A549 (cell line): ENCODE data around the gene UNC5B. TPM values are rescaled to one million over a fixed set of nuclear protein-coding genes. Genes with fewer than 3 reads are reported as not detected.

Experiments
- ATAC-seq, 2 experiments: fragments of 200-7000 bp in 1 of 2; fragments of >200 bp in 1 of 2; cut with Nextera tagmentation in 1 of 2; cut with Tn5 transposase in 1 of 2; 3 replicates each; pipeline versions ENCODE4 v1.8.0 to v1.9.1; 2018 to 2020; ENCODE audit warnings: mild to moderate bottlenecking in 1 of 2, moderate library complexity in 1 of 2
- CTCF ChIA-PET: fragments of 300-600 bp; sonication (Branson Sonifier 250); formaldehyde crosslinking; extraction: SDS; loops from one replicate; lab custom pipeline; 2021; ENCODE audit warnings: antibody characterized with exemption, inconsistent platforms; lab: Yijun Ruan, JAX
- POLR2A ChIA-PET: fragments of 350-600 bp; formaldehyde crosslinking; extraction: SDS; loops from one replicate; lab custom pipeline; 2021; ENCODE audit warnings: antibody characterized with exemption, inconsistent platforms; lab: Yijun Ruan, JAX
- DNase-seq, 2 experiments: peaks; one replicate each; pipeline versions ENCODE4 v3.0.0 to v3.0.0-alpha.2; 2011 to 2016; ENCODE audit warnings: low read depth in 1 of 2, low spot score in 1 of 2
- FAIRE-seq: peaks from 2 replicates; lab custom pipeline; 2011; peaks lifted over from hg19 to GRCh38; lab: Jason Lieb, UNC
- H3K27ac ChIP-seq, 2 experiments: fragments of >200 bp; sonication (Bioruptor Twin); formaldehyde crosslinking; 3 replicates each; pipeline ENCODE4 v1.5.1; 2016 to 2017
- H3K4me1 ChIP-seq: fragments of >200 bp; sonication (Bioruptor Twin); formaldehyde crosslinking; 3 replicates; pipeline ENCODE4 v1.6.1; 2016
- H3K4me2 ChIP-seq: fragments of >200 bp; sonication (Bioruptor Twin); formaldehyde crosslinking; 3 replicates; pipeline ENCODE4 v1.6.1; 2016
- H3K4me3 ChIP-seq: fragments of >200 bp; sonication (Bioruptor Twin); formaldehyde crosslinking; 3 replicates; pipeline ENCODE4 v1.5.1; 2016
- H3K9me3 ChIP-seq: fragments of >200 bp; sonication (Bioruptor Twin); formaldehyde crosslinking; 3 replicates; pipeline ENCODE4 v1.6.1; 2016
- CBX8 ChIP-seq: fragments of 200-600 bp; sonication (generic); IDR thresholded peaks from 2 replicates; pipeline ENCODE4 v1.6.1; 2016
- CHD2 ChIP-seq: fragments of 150-350 bp; IDR thresholded peaks from 2 replicates; pipeline ENCODE4 v1.6.1; 2014; ENCODE audit warnings: low read length; ENCODE audit not compliant: partially characterized antibody
- EHF ChIP-seq: fragments of 250-450 bp; sonication (Bioruptor Pico); IDR thresholded peaks from 2 replicates; pipeline ENCODE4 v1.5.0; 2020; ENCODE audit warnings: mild to moderate bottlenecking
- EHMT2 ChIP-seq: fragments of 200-600 bp; sonication (generic); IDR thresholded peaks from 2 replicates; pipeline ENCODE4 v1.6.1; 2016; ENCODE audit warnings: antibody characterized with exemption, low read depth, mild to moderate bottlenecking, moderate library complexity
- ESRRA ChIP-seq: fragments of 150-350 bp; IDR thresholded peaks from 2 replicates; pipeline ENCODE4 v1.6.1; 2014; ENCODE audit warnings: mild to moderate bottlenecking, low read length, borderline replicate concordance
- HDAC2 ChIP-seq: fragments of 200-600 bp; sonication (generic); IDR thresholded peaks from 2 replicates; pipeline ENCODE4 v1.6.1; 2016
- HEYL ChIP-seq: fragments of 250-450 bp; sonication (Bioruptor Pico); IDR thresholded peaks from 2 replicates; pipeline ENCODE4 v1.8.0; 2021; ENCODE audit warnings: mild to moderate bottlenecking, moderate library complexity
- HOXB5 ChIP-seq: fragments of 250-450 bp; sonication (Bioruptor Pico); IDR thresholded peaks from 2 replicates; pipeline ENCODE4 v1.5.0; 2020; ENCODE audit warnings: mild to moderate bottlenecking, moderate library complexity
- JUNB ChIP-seq: fragments of >200 bp; sonication (Bioruptor Twin); formaldehyde crosslinking; IDR thresholded peaks from 2 replicates; pipeline ENCODE4 v1.6.1; 2016
- KDM1A ChIP-seq: fragments of 200-600 bp; sonication (generic); IDR thresholded peaks from 2 replicates; pipeline ENCODE4 v1.6.1; 2016; ENCODE audit warnings: low read depth, mild to moderate bottlenecking
- MAFK ChIP-seq: fragments of 450-650 bp; IDR thresholded peaks from 2 replicates; pipeline ENCODE4 v1.6.1; 2014; ENCODE audit not compliant: partially characterized antibody
- MAX ChIP-seq: IDR thresholded peaks from 2 replicates; pipeline ENCODE4 v1.6.1; 2012
- NFE2L2 ChIP-seq: fragments of 150-350 bp; conservative IDR thresholded peaks from 2 replicates; pipeline ENCODE4 v1.6.1; 2014; ENCODE audit warnings: low read length
- NPAS2 ChIP-seq: fragments of 250-450 bp; sonication (Bioruptor Pico); IDR thresholded peaks from 2 replicates; pipeline ENCODE4 v1.8.0; 2022; ENCODE audit warnings: mild to moderate bottlenecking, moderate library complexity, borderline replicate concordance
- PBX3 ChIP-seq: IDR thresholded peaks from 2 replicates; pipeline ENCODE4 v1.6.1; 2012
- PHF8 ChIP-seq: fragments of 200-600 bp; sonication (generic); IDR thresholded peaks from 2 replicates; pipeline ENCODE4 v1.6.1; 2016; ENCODE audit warnings: low read depth, mild to moderate bottlenecking, antibody characterized with exemption, moderate library complexity, borderline replicate concordance
- POLR2A ChIP-seq: IDR thresholded peaks from 2 replicates; pipeline ENCODE4 v1.6.1; 2012; ENCODE audit warnings: mild to moderate bottlenecking, low read length
- POLR2AphosphoS2 ChIP-seq: conservative IDR thresholded peaks from 2 replicates; pipeline ENCODE4 v1.6.1; 2012; ENCODE audit warnings: low read length, improper control_type of control experiment, inconsistent platforms
- RFX5 ChIP-seq: fragments of 450-650 bp; IDR thresholded peaks from 2 replicates; pipeline ENCODE4 v1.7.1; 2014; ENCODE audit warnings: antibody characterized with exemption, mild to moderate bottlenecking, moderate library complexity
- SMC3 ChIP-seq: fragments of >200 bp; sonication (Bioruptor Twin); formaldehyde crosslinking; IDR thresholded peaks from 3 replicates; pipeline ENCODE4 v1.6.1; 2018; ENCODE audit warnings: inconsistent platforms
- SREBF2 ChIP-seq: fragments of 450-650 bp; IDR thresholded peaks from 2 replicates; pipeline ENCODE4 v1.6.1; 2014; ENCODE audit warnings: mild to moderate bottlenecking, moderate library complexity
- USF2 ChIP-seq: fragments of 450-650 bp; IDR thresholded peaks from 2 replicates; pipeline ENCODE4 v1.6.1; 2014; ENCODE audit warnings: antibody characterized with exemption
- ZC3H11A ChIP-seq: fragments of 450-650 bp; IDR thresholded peaks from 2 replicates; pipeline ENCODE4 v1.6.1; 2014; ENCODE audit warnings: antibody characterized with exemption, mild to moderate bottlenecking
- ZSCAN20 ChIP-seq: fragments of 250-450 bp; sonication (Bioruptor Pico); IDR thresholded peaks from 2 replicates; pipeline ENCODE4 v1.8.0; 2022; ENCODE audit warnings: mild to moderate bottlenecking, moderate library complexity
- WGBS: methylation state at CpG from one replicate; pipeline ENCODE4 v1.1.6; 2017; ENCODE audit errors: missing lambda C conversion rate; 5-methylcytosine and 5-hydroxymethylcytosine counted together
- polyA plus RNA-seq, 4 experiments: library from polyadenylated mRNA; depleted of rRNA in 3 of 4; stranded (reverse); fragments of >200 nt; fragmentation: RNase III in 1 of 4; extraction: RNeasy Plus Mini Kit Qiagen cat#74134 plus additional on column Dnase treatment in 1 of 4; gene quantifications; 2 replicates in 3 of 4; 3 replicates in 1 of 4; pipeline ENCODE4 v1.2.3, GENCODE V29; 2011 to 2017
- TF ChIP-seq, protein P1 (sequence below): fragments of >200 bp; sonication (Bioruptor Twin); formaldehyde crosslinking; IDR thresholded peaks from 3 replicates; pipeline ENCODE4 v1.6.1; 2016
- TF ChIP-seq, protein P2 (sequence below): fragments of 150-350 bp; IDR thresholded peaks from 2 replicates; pipeline ENCODE4 v1.6.1; 2014; ENCODE audit warnings: low read depth, mild to moderate bottlenecking, low read length
- TF ChIP-seq, protein P3 (sequence below): fragments of 250-450 bp; sonication (Bioruptor Pico); IDR thresholded peaks from 2 replicates; pipeline ENCODE4 v1.5.0; 2020; ENCODE audit warnings: low read depth, mild to moderate bottlenecking, moderate library complexity
- TF ChIP-seq, protein P4 (sequence below): fragments of 200-600 bp; sonication (generic); IDR thresholded peaks from 2 replicates; pipeline ENCODE4 v1.6.1; 2016; ENCODE audit warnings: antibody characterized with exemption, mild to moderate bottlenecking, moderate library complexity

Gene UNC5B
- polyA plus RNA-seq, 2 of the 4 experiments (the other 2 are of a cell fraction): 0.14 to 1.0 TPM

DNA sequence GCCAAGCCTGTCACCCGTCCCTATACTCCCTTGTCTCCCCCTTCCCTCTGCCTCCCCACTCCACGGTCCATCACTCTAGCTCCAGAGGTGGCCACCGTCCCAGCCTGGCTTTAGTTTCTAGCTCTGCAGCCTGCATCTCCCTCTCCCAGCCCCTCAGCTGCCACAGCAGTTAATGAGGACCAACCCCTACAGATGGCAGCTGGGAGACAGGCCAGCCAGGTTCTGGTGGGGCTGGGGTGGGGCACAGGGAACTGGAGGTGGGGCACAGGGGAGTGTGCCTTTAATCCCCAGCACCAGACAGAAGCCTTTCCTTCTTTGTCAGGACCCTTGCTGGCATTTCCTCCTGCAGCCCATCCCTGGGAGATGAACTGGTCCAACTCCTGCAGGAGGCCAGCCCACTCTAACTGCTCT is 21.1 kb downstream of the UNC5B start:
- TF ChIP-seq HOXB5 (CRISPR knock-in tag) (no peak), NPAS2 (no peak), MAX (no peak), HDAC2 (no peak), MAFK (no peak), CHD2 (no peak), ESRRA (no peak), JUNB (no peak), EHMT2 (no peak), POLR2AphosphoS2 (no peak), ZC3H11A (no peak), SREBF2 (no peak), PHF8 (no peak), NFE2L2 (no peak), HEYL (no peak)
- TF ChIP-seq, protein P1, sequence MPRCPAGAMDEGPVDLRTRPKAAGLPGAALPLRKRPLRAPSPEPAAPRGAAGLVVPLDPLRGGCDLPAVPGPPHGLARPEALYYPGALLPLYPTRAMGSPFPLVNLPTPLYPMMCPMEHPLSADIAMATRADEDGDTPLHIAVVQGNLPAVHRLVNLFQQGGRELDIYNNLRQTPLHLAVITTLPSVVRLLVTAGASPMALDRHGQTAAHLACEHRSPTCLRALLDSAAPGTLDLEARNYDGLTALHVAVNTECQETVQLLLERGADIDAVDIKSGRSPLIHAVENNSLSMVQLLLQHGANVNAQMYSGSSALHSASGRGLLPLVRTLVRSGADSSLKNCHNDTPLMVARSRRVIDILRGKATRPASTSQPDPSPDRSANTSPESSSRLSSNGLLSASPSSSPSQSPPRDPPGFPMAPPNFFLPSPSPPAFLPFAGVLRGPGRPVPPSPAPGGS: no peak
- Histone ChIP-seq H3K9me3 (no peaks in the 10 kb centered on the region), H3K4me1 (no peaks in the 10 kb centered on the region), H3K4me2 (no peak overlapping the region), H3K27ac (no peak overlapping the region), H3K4me3 (no peak overlapping the region)
- ATAC-seq (no peak), DNase-seq (no peak), FAIRE-seq (no peak)
- 41% methylated on average over 3 of the region's 3 CpGs for WGBS
- CTCF ChIA-PET: interaction anchor here (1.1 to 1.6 kb wide), 3 partner anchors 51 to 308 kb away, joined by 4 read pairs; no protein-coding TSS in a partner anchor
- POLR2A ChIA-PET: no interaction called here

- no peaks in the 10 kb centered on the region for H3K4me1 ChIP-seq
- DNase-seq (no peak), ATAC-seq (no peak), FAIRE-seq (no peak)
- no peaks in the 10 kb centered on the region for H3K9me3 ChIP-seq
- CTCF ChIA-PET: interaction anchor here (1.0 to 1.6 kb wide), 3 partner anchors 26 to 309 kb away, joined by 4 to 5 read pairs (median 4); no protein-coding TSS in a partner anchor
- H3K27ac ChIP-seq: no peak overlapping the region
- no peak overlapping the region for H3K4me2 ChIP-seq
- WGBS: 55% methylated on average over 9 of the region's 10 CpGs
- TF ChIP-seq HDAC2 (no peak), MAFK (no peak), POLR2AphosphoS2 (no peak), USF2 (no peak), CBX8 (no peak), JUNB (no peak), ZSCAN20 (CRISPR knock-in tag) (no peak), KDM1A (no peak), EHF (no peak), RFX5 (no peak), NFE2L2 (no peak), PBX3 (no peak), NPAS2 (no peak), SMC3 (no peak), POLR2A (no peak)
- TF ChIP-seq, protein P2, sequence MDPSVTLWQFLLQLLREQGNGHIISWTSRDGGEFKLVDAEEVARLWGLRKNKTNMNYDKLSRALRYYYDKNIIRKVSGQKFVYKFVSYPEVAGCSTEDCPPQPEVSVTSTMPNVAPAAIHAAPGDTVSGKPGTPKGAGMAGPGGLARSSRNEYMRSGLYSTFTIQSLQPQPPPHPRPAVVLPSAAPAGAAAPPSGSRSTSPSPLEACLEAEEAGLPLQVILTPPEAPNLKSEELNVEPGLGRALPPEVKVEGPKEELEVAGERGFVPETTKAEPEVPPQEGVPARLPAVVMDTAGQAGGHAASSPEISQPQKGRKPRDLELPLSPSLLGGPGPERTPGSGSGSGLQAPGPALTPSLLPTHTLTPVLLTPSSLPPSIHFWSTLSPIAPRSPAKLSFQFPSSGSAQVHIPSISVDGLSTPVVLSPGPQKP: no peak
- TF ChIP-seq, protein P3, sequence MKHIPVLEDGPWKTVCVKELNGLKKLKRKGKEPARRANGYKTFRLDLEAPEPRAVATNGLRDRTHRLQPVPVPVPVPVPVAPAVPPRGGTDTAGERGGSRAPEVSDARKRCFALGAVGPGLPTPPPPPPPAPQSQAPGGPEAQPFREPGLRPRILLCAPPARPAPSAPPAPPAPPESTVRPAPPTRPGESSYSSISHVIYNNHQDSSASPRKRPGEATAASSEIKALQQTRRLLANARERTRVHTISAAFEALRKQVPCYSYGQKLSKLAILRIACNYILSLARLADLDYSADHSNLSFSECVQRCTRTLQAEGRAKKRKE (CRISPR knock-in tag): no peak
- TF ChIP-seq, protein P4, sequence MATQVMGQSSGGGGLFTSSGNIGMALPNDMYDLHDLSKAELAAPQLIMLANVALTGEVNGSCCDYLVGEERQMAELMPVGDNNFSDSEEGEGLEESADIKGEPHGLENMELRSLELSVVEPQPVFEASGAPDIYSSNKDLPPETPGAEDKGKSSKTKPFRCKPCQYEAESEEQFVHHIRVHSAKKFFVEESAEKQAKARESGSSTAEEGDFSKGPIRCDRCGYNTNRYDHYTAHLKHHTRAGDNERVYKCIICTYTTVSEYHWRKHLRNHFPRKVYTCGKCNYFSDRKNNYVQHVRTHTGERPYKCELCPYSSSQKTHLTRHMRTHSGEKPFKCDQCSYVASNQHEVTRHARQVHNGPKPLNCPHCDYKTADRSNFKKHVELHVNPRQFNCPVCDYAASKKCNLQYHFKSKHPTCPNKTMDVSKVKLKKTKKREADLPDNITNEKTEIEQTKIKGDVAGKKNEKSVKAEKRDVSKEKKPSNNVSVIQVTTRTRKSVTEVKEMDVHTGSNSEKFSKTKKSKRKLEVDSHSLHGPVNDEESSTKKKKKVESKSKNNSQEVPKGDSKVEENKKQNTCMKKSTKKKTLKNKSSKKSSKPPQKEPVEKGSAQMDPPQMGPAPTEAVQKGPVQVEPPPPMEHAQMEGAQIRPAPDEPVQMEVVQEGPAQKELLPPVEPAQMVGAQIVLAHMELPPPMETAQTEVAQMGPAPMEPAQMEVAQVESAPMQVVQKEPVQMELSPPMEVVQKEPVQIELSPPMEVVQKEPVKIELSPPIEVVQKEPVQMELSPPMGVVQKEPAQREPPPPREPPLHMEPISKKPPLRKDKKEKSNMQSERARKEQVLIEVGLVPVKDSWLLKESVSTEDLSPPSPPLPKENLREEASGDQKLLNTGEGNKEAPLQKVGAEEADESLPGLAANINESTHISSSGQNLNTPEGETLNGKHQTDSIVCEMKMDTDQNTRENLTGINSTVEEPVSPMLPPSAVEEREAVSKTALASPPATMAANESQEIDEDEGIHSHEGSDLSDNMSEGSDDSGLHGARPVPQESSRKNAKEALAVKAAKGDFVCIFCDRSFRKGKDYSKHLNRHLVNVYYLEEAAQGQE: no peak
- no peak overlapping the region for H3K4me3 ChIP-seq
- POLR2A ChIA-PET: no interaction called here
Measured at GRCh38 chr10:71234004-71234894, 21.9 kb downstream of the UNC5B start.
